ENCODE data around the gene PDCD7. TPM values are rescaled to one million over a fixed set of nuclear protein-coding genes. Genes with fewer than 3 reads are reported as not detected.

The PDCD7 gene
- 12.5 and 15.0 TPM in 2 replicates for total RNA-seq

GRCh38 chr15:65133548-65134200, at the start of gene PDCD7:
PDCD7 (minus strand) TSS chr15:65133808; CDS start chr15:65133781, 27 bp downstream.

GRCh38 chr15:65115086-65115485, 18.5 kb downstream of the PDCD7 start, which contains the start of gene UBAP1L:
UBAP1L (minus strand) TSS chr15:65115200; CDS start chr15:65106215, 8,985 bp downstream.

GRCh38 chr15:65076486-65077290, 56.9 kb downstream of the PDCD7 start, which contains the start of gene KBTBD13:
KBTBD13 (plus strand) TSS chr15:65076746; CDS start chr15:65076816, 70 bp downstream.

GRCh38 chr15:65067645-65068402, 65.8 kb downstream of the PDCD7 start, which contains the start of gene RASL12:
RASL12 (minus strand) TSS chr15:65067991; CDS start chr15:65067835, 156 bp downstream.

Other genes with a start within 250 kb of the PDCD7 start
- 3.3 and 6.2 TPM in 2 replicates for gene ANKDD1A, start 221.9 kb downstream of the PDCD7 start, total RNA-seq
- gene SPG21, start 143.9 kb downstream of the PDCD7 start, total RNA-seq = 50.3 and 87.7 TPM in 2 replicates
- 15.3 and 17.4 TPM in 2 replicates for gene MTFMT, start 104.2 kb downstream of the PDCD7 start, total RNA-seq
- 0.55 and 2.0 TPM in 2 replicates for gene SLC51B, start 88.4 kb downstream of the PDCD7 start, total RNA-seq
- gene RASL12, start 65.8 kb downstream of the PDCD7 start, total RNA-seq = 3.1 and 6.5 TPM in 2 replicates
- gene KBTBD13, start 57.1 kb downstream of the PDCD7 start, total RNA-seq = not detected in 2 replicates
- 0.71 and 1.4 TPM in 2 replicates for gene UBAP1L, start 18.6 kb downstream of the PDCD7 start, total RNA-seq
- gene CLPX, start 51.5 kb upstream of the PDCD7 start, total RNA-seq = 42.8 and 46.5 TPM in 2 replicates
- 0.28 and 0.65 TPM in 2 replicates for gene CILP, start 77.7 kb upstream of the PDCD7 start, total RNA-seq
- 1.8 and 2.1 TPM in 2 replicates for gene PARP16, start 153.1 kb upstream of the PDCD7 start, total RNA-seq
- gene RNU5A-1, start 162.2 kb upstream of the PDCD7 start, total RNA-seq = not detected in 2 replicates
- not detected in 2 replicates for gene RNU5B-1, start 170.9 kb upstream of the PDCD7 start, total RNA-seq
- not detected in 2 replicates for gene IGDCC3, start 244.2 kb upstream of the PDCD7 start, total RNA-seq

Measured in smooth muscle cell of bladder (primary cell).